ENCODE data around the gene RAB6B.

The RAB6B gene

GRCh38 chr3:133895208-133896001, at the start of gene RAB6B:
TSS of gene RAB6B (minus strand) at chr3:133895882. CDS start at chr3:133895466, 416 bp downstream.
- peak; percentile 80 for DNase-seq

DNA sequence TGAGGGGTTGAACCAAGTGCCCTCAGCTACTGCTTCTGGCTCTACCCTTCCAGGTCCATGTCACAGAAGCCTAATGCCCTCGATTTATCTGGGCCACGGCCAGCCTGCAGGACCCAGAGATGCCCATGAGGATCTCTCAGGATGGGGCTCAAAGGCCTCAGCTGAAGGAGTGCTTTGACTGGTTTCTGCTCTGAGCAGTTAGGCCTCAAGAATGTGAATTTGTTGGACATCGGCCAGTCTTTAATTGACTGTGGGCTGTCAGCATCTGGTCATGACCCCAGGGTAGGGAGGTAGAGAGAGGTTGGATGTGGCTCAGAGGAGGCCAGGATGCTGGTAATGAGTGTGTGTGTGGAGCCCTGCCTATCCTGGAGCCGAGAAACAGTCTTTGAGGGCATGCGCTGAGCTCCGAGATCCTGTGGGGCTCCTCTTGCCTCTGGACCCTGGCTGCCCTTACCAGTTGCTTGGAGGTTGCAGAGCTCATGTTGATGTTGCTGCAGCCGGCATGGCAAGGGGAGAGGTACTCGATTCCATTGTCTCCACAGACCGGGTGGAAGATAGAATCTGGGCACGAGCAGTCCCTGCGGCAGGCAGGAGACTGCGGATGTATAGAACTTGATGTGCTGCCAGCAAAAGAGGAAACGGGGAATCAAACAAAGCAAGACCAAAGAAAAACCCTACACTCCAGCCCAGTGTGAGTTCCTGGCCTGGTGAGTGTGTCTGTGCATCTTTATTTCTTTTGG, 49.1 kb upstream of the RAB6B start:
- no peak for DNase-seq

DNA sequence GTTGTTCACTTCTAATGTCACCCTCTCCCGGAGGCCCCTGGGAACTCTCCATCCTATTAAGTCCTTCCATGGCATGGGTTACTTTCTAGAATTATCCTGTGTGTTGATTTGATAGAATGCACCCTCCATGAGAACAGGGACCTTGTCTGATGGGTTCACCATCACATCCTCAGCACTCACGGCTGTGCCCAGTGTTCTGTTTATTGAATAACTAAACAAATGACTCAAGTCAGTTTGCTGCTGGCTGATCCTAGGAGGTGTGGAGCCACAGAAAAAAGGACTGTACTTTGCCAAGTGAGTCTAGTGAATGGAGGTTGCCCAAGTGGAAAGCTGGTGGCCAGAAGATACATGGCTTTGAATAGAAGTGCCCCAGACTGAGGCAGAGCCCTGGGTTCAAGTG, 48.5 kb upstream of the RAB6B start:
- no peak for DNase-seq

DNA sequence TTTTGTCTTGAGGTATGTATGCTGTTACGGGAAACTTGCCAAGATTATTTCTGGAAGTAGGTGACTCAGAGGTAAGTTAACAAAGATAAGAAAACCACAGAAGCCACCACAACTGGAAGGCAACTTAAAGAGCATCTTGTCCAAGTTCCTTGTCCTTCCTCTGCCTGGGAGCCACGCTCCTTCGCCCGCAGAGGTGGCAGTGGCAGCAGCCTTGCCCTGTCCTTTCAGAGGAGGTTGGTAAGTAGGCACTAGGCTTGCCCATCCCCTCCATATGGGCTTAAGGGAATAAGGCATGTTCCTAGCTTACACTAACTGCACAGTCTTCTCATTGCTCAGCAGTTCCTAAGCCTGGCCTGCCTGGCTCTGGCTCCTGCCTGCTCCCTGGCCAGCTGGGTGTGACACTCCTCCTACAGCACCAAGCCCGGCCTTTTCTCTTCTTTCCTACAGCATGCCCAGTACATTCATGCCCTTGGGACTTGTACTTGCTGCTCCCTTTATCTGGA, 48.0 kb upstream of the RAB6B start:
- no peak for DNase-seq

DNA sequence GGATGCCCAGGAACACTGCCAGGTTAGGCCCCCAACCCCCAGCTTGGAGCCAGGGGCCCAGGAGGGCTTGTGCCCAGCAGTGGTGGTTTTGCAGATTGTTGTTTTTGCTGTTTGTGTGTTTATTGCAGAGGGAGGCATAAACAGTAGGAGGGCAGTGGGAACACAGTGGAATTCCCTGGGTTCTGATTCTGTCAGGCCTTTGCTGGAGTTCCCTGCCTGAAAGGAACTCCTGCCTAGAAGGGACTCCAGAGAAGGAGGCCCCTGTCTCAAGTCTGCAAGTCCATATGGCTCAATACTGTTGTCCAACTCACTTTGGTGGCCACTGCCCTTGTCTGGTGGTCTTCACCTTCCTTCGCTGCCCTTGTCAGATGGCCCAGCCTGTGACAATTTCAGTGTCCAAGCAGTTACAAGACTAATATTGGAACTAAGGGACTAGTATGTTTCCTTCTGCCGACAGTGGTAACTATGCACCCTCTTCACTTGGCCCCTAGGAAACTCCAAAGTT, 47.4 kb upstream of the RAB6B start:
- no peak for DNase-seq

GRCh38 chr3:133941415-133941821, 45.7 kb upstream of the RAB6B start:
- no peak for DNase-seq

GRCh38 chr3:133940536-133940935, 44.9 kb upstream of the RAB6B start:
- no peak for DNase-seq

DNA sequence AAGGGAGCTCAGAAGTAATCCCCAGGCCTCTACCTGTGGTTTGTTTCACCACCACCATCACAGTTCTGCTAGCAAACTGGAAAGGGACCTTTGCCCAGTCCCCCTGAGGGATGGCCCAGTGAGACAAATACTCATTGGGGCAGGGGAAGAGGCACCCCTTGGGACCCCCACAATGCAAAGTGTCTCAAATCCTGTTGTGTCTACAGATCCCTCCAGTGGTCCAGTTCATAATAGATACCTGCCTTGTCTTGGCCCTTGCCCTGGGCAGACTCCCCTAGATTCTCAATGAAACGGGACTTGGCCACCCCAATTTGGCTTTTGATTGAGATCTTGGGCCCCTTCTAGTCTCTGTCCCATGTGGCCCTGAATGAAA, 43.8 kb upstream of the RAB6B start:
- no peak for DNase-seq

DNA sequence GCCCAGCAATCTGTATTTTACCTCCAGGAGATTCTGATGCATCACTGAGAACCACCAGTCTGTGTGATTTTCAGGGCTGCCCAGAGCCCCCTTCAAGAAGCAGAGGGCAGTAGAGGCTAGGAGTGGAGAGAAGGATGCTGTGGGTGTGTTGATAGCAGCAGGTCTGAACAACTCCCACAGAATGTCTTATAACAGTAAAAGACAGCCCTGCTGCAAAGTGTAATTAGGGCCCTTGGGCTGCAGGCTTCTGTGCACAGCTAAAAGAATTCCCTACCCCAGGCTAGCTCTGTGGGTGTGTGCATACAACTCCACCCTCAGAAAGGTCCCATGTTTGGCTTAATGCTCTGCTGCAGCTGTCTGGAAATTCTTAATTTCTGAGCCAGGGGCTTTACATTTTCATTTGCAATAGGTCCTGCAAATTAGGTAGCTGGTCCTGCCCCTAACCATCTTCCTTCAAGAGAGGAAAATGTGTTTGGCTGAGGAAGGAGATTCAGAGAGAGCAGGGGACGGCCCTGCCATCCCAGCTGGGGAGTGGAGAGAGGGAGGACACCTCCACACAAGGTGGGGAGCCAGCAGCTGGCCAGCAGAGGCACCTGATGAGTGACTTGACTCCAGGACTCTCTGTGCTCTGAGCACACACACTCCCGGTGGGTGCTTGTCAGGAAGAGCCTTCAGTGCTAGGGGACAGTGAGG, 43.2 kb upstream of the RAB6B start:
- no peak for DNase-seq

DNA sequence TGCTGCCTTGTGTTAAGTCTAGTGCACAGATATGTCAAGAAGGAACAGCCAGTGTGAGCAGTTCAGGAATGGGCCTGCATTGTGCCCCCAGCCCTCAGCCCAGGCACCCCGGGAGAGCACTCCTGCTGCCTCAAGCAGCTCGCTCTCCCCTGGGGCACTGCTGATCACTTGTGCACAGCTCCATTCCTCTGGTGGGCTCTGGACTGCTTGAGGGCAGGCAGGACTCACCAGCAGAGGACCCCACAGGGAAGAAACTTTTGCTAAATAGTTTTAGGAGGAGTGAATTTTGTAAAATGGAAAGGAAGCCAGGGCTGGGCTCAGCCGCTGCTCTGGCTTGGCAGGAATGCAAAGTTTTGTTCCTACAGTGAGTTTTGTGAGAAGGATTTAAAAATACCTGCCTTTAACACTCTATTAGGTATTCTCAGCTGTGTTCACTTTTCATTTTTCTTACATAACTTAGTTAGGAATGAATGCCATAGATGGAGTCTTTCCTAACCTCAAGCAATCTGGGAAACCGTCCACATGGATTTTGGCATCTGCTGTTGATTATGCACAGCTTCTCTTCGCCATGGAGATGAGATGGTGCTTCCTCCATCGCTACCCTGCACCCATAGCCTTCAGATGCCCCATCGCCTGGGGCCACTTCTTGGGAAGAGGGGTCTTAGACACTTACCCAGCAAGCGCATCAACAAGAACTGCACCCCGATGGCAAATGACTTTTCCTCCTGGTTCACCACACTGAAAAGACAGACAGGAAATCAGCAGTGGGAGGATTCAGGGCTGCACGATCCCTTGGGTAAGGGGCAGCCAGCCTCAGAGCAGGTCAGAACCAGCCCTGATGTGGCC, 42.3 kb upstream of the RAB6B start:
- DNase-seq = no peak

GRCh38 chr3:133937061-133937686, 41.5 kb upstream of the RAB6B start:
- no peak for DNase-seq

GRCh38 chr3:133935843-133936769, 40.4 kb upstream of the RAB6B start:
- DNase-seq = no peak

DNA sequence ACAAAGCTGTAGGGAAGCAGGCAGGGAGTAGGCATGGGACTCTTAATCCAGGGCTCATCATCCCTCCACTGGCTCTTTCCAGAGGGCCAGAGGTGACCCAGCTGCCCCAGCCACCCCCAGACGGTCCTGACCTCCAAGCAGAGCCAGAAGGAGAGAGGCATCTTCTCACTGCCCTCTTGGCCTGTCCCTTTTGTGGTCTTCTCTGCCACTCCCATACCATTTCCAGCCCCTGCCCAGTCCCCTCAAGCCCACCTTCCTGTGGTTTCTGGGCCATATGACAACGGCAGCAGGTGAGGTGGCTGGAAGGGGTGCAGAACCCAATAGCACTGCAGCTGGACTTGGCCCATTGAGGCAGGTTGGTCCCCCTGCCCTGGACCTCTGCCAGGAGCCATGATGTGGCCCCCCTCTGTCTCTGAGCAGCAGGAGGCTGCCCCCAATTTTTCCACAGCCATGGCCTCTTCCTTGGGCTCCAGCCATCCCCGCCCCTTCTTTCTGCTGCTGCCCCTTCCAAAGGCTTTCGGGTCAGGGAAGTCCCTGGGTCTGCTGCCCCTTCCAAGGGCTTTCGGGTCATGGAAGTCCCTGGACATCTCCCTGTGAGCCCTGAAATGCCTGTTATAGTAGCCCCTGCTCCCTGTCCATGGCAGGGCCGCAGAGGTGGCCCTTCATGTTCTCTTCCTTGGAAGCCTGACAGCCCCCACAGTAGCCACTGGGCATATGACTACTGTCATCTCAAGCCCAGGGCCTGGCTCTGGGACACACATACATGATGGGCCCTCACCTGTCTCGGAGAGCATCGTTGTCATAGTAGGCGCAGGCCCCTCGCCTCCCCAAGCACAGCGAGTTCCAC, 39.5 kb upstream of the RAB6B start:
- DNase-seq = no peak

GRCh38 chr3:133934073-133934970, 38.6 kb upstream of the RAB6B start:
- DNase-seq = no peak

DNA sequence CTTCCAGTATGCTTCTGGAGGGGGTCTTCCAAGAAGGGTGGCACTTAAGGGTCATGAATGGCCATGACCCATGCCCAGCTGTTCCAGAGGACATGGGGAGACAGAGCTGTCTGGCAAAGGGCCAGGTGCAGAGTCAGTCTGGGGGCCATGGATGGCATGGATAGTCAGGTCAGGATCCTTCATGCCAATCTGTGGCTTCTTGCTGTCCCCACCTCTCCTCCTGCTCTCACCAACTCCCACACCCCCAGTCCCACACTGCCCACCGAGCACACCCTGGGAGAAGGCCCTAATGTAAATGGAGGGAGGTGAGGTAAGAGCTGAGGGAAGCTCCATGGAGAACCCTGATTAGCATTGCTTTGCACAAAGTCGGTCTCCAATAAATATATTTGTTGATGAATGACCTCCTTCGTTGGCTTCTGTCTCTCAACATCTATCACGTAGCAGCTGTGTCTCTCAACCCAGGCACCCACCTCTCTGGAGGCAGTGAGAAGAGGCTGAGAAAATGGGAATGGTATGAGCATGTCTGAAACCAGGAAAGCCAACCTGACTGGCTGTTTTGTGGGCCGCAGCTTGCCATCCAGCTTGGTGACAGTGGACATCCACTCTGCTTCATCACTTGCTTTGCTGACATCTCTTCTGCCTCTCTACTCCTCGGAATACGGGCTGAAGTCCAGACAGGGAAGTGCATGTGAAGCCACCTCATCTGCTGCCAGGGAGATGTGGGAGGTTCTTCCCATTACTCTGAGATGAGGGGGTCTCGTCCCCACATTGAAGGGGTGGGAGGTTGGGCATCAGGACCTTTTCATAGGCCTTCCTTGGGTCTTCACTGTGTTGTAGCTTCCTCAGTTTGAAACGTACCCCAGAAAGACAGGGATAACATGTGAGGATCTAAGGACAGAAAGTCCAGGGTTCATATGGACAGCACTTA, 37.7 kb upstream of the RAB6B start:
- DNase-seq = no peak

GRCh38 chr3:133932009-133932408, 36.3 kb upstream of the RAB6B start:
- DNase-seq = no peak

DNA sequence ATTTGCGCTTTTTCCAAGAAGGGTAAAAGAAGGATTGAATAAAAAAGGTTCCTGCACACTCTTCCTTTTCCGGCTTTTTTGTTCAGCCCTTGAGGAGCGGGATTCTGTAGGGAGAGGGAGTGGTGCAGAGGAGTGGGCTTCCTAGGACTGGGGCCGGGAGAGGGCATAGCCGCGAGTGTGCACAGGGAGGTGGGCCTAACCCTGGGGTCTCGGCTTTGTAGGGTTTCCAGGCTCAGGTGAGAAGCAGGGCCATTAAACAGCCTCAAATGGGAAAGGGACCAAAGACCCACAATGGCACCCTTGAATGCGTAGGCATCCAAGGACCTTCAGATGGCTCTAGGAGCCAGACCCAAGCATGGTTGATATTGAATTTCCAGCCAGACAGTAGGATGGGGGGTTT, 35.4 kb upstream of the RAB6B start:
- DNase-seq = no peak

All from NCI-H146 (cell line).